HG03108 (cell line): Measurements from ENCODE around the gene ARHGEF10L.
"Not testable (repeated sequence)": the region's sequence is repeated elsewhere in the genome, so short reads cannot be mapped to it uniquely, and the experiment has no call there.

Source experiments
- ATAC-seq: cut with Tn5 transposase; IDR thresholded peaks from one replicate; pipeline ENCODE4 v1.9.1; 2021; ENCODE audit warnings: moderate library complexity; ENCODE audit not compliant: unreplicated experiment

Gene ARHGEF10L

DNA sequence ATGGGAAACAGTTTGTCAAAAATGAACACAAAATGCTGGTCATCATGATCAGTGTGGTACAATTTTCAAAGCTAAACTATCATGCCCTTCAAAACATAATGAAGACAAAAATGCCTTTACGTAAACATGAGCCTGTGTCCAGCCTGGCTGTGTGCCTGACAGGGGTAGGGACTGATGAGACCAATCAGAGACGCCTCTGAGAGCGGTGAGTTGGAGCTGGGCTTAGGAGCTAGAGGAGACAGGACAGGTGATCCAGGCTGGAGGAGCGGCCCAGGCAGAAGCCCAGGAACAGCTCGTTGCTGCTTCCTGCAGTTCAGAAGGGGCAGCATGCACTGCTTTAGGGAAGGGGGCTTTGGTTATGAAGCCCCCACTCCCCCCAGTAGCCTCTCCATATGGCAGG lies 70.0 kb downstream of the ARHGEF10L start:
- no peak for ATAC-seq

GRCh38 chr1:17610085-17610484 lies 70.6 kb downstream of the ARHGEF10L start:
- ATAC-seq: no peak

DNA sequence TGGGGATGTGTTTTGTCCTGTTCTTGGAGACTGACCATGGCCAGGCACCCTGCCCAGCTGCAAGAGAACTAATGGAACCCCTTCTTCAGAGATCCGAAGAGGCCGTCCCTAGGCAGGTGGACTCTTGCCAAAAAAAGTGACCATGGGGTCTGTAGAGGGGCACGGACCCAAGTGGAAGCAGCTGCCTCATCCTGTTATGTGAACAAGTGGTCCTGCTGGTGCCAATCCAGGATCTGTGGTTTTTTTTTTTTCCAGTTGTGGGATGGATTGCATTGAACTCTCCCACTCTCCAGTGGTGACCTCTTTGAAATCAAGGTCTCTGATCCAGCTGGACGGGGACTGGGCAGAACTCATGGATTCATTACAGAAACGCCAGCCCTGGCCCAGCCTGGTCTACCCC lies 71.2 kb downstream of the ARHGEF10L start:
- no peak for ATAC-seq

DNA sequence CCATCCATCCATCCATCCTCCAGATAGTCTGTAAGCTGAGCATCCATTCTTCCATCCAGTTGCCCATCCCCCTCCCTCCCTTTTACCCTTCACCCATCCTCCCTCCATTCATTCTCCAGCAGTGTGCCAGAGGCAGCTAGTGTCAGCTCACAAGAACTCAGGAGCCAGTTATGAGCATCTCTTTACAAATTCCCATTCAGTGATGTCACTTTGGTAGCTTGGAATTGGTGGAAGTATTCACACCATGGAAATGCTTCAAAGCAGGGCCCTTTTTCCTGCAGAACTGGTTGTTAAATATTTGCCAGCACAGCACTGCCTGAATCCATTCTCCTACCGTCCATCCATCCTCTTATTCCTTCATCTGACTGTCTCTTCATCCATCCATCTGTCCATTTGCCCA lies 72.5 kb downstream of the ARHGEF10L start:
- no peak for ATAC-seq

- no peak for ATAC-seq
Measured at GRCh38 chr1:17612831-17613230, 73.3 kb downstream of the ARHGEF10L start.

DNA sequence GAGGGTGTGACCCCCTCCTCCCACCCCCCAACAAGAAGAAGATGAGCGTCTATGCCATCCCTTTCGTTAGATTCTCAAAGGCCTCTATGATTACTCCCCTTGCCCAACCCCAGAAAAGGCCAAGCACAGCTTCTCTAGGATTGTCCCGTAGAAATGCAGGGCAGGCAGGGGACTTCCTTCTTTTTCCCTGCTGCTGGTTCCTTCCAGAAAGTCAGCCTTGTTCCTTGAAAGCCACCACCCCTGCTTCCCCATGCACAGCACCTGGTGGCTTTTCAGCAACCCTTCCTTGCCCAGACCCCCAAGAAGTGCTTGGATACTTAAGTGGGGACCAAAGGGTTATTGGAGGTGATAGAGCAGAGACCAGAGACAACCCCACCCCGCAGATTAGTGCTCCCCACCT lies 75.1 kb downstream of the ARHGEF10L start:
- no peak for ATAC-seq

- ATAC-seq: no peak
Measured at GRCh38 chr1:17615157-17615556, 75.7 kb downstream of the ARHGEF10L start.

DNA sequence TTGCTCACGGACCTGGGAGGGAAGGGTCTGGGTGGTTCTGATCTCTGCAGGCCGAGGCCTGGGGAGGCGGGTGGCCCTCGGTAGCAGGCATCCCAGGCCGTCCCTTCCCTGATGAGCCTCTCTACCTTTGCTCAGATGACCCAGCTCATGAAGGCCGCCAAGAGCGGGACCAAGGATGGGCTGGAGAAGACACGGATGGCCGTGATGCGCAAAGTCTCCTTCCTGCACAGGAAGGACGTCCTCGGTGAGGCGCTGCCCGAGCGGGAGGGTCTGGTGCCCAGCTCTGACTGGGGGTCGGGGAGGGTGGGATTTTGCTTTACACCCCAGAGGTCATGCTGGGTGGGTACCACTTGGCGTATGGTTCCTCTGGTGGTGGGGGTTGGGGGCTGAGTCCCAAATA lies 76.5 kb downstream of the ARHGEF10L start:
- ATAC-seq: no peak

GRCh38 chr1:17616731-17617279 lies 77.3 kb downstream of the ARHGEF10L start:
- ATAC-seq: no peak

- no peak for ATAC-seq
Measured at GRCh38 chr1:17617787-17618557, 78.5 kb downstream of the ARHGEF10L start.

DNA sequence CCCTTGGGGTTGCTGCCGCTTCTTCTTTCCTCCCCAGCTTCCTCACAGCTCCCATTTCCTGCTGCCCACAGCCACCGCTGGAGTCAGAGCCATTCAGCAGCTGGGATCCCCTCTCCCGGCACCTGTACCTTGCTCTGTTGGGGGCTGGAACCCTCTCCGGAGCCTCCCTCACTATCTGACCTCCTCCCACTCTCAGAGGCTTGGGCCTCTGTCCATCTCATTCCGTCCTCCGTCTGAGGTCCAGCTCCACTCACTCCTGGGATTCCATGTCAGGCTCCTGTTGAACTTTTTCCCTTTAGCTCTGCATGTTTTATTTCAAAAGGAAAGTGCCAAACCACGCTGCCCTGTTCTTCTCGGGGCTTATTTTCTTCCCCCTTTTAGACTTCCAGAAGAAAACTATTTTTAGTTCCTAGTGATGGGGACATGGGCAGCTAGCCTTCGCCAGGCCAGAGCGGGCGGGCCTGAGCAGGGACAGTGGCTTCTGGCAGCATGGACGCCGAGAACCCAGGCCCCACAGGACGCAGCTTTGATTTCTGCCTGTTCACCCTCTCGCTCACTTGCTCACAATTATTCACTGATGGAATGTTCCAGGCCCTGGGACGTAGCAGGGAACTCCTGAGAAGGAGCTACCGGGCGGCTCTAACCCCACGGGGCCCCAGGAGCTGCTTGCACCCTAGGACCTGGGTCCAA lies 79.2 kb downstream of the ARHGEF10L start:
- ATAC-seq: no peak

GRCh38 chr1:17620448-17620847 lies 81.0 kb downstream of the ARHGEF10L start:
- no peak for ATAC-seq

GRCh38 chr1:17621691-17622090 lies 82.2 kb downstream of the ARHGEF10L start:
- no peak for ATAC-seq

DNA sequence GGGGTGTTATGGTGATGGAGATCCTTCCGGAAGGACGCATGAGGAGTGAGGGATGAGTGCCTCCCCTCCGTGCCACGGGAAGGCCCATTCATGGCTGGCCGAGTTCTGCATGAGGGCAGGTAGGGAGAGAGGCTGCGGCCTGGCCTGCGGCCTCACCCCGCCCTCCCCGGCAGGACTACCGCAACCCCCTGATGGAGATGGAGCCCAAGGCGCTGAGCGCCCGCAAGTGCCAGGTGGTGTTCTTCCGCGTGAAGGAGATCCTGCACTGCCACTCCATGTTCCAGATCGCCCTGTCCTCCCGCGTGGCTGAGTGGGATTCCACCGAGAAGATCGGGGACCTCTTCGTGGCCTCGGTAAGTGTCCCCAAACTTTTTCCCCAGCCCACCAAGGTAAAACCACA lies 83.3 kb downstream of the ARHGEF10L start:
- ATAC-seq: no peak

DNA sequence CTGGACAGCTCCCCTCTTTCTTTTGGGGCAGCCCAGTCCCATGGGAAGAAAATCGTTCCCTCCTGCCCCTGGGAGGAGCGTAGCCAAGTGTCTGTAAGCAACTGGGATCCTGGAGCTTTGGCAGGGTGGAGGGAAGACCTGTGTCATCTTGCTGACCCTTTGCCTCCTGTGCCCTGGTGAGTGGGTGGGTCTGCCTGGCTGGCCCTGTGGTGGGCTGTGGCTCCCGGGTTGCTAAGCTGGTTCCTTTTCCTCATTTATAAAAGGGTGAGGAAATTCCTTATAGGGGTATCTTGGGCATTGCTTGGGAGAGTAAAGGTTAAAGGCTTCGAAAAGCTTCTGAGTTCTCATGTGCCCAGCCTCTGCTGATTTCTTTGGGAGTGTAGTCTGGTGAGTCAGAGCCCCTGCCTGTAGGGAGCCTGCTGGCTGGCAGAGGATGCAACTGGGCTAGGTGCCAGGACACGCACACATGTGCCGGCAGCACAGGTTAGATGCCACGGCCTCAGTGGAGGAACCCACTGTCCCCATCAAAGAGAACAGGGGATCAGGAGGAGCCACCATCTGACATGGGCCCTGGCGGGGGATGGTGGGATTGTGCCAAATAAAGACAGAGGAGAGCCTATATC lies 85.2 kb downstream of the ARHGEF10L start:
- no peak for ATAC-seq

GRCh38 chr1:17627239-17628052 lies 87.9 kb downstream of the ARHGEF10L start:
- no peak for ATAC-seq

DNA sequence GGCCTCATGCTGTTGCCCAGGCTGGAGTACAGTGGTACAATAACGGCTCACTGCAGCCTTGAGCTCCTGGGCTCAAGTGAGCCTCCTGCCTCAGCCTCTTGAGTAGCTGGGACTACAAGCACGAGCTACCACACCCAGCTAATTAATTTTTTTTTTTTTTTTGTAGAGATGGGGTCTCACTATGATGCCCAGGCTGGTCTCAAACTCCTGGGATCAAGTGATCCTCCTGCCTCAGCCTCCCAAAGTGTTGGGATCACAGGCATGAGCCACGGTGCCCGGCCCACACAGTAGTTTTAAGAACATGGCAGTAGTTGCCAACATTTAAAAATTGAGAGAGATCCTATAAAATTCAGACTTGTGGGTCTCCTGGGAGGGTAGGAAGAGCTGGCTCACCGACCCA lies 89.5 kb downstream of the ARHGEF10L start:
- not testable (repeated sequence) for ATAC-seq

DNA sequence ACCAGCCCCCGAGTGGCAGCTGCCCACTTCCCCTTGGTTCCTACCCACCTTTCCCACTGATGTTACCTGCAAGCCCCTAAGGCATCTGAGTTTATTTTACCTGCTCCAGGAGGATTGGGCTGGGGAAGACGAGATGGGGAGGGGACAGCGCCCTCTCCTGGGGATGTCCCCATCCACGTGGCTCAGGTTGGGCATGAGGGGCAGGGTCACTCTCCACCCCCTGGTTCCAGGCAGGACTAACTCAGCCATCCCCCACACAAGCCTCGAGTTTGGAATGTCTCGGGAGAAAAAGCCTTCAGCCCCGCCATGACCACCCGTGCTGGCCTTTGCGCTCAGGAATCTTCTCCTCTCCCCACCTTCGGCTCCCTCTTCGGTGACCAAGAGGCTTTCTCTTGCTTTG lies 90.0 kb downstream of the ARHGEF10L start:
- no peak for ATAC-seq

- no peak for ATAC-seq
Measured at GRCh38 chr1:17630048-17630830, 90.7 kb downstream of the ARHGEF10L start.

GRCh38 chr1:17630986-17631385 lies 91.5 kb downstream of the ARHGEF10L start:
- no peak for ATAC-seq
